H1 (cell line): ENCODE measurements around the gene TMEM245. TPM values are rescaled to one million over a fixed set of nuclear protein-coding genes. Genes with fewer than 3 reads are reported as not detected.
A peak's percentile ranks its signal among the peaks of the same experiment; 100 is the strongest.

Experiments
- CTCF ChIA-PET: fragments of 300-600 bp; sonication (Branson Sonifier 250); formaldehyde crosslinking; loops from one replicate; lab custom pipeline; 2021; ENCODE audit not compliant: partially characterized antibody; lab: Charles Lee
- POLR2A ChIA-PET: fragments of 300-600 bp; sonication (Branson Sonifier 250); formaldehyde crosslinking; loops from one replicate; lab custom pipeline; 2021; ENCODE audit warnings: inconsistent platforms; ENCODE audit not compliant: partially characterized antibody; lab: Charles Lee
- DNase-seq, 2 experiments: peaks; one replicate each; pipeline versions ENCODE4 v3.0.0 to v3.0.0-alpha.2; 2010 to 2022; ENCODE audit warnings: low spot score in 2 of 2, low read depth in 1 of 2, mixed read lengths in 1 of 2
- FAIRE-seq: peaks from 2 replicates; lab custom pipeline; 2011; peaks lifted over from hg19 to GRCh38; lab: Jason Lieb, UNC
- H2AFZ ChIP-seq: 2 replicates; pipeline ENCODE4 v1.8.1; 2012; ENCODE audit warnings: low read length, inconsistent platforms
- H2AK5ac ChIP-seq: 2 replicates; pipeline ENCODE4 v1.6.1; 2013; ENCODE audit warnings: low read depth, low read length
- H2BK120ac ChIP-seq: replicated peaks from 2 replicates; pipeline ENCODE3; 2013; ENCODE audit warnings: low read depth, low read length, inconsistent platforms
- H2BK12ac ChIP-seq: 2 replicates; pipeline ENCODE4 v1.6.1; 2013; ENCODE audit warnings: low read depth, low read length
- H2BK15ac ChIP-seq: 2 replicates; pipeline ENCODE4 v1.6.1; 2013; ENCODE audit warnings: low read length
- H2BK20ac ChIP-seq: 2 replicates; pipeline ENCODE4 v1.6.1; 2013; ENCODE audit warnings: low read length
- H2BK5ac ChIP-seq: 2 replicates; pipeline ENCODE4 v1.6.1; 2013; ENCODE audit warnings: low read depth, low read length
- H3K14ac ChIP-seq: 2 replicates; pipeline ENCODE4 v1.6.1; 2013; ENCODE audit warnings: inconsistent platforms; ENCODE audit not compliant: insufficient read length
- H3K18ac ChIP-seq: 2 replicates; pipeline ENCODE4 v1.6.1; 2013; ENCODE audit warnings: low read length; ENCODE audit errors: extremely low read depth
- H3K23ac ChIP-seq: 2 replicates; pipeline ENCODE4 v1.6.1; 2013; ENCODE audit warnings: inconsistent platforms; ENCODE audit not compliant: insufficient read length
- H3K23me2 ChIP-seq: 2 replicates; pipeline ENCODE4 v1.6.1; 2013; ENCODE audit warnings: low read depth, low read length
- H3K27ac ChIP-seq: 2 replicates; pipeline ENCODE4 v1.6.1; 2011; ENCODE audit warnings: low read depth, low read length, inconsistent platforms
- H3K27me3 ChIP-seq, 4 experiments: replicated peaks in 1 of 4; 1 replicate in 1 of 4; 2 replicates in 3 of 4; pipeline versions ENCODE4 v1.6.1 to v1.8.1; 2011 to 2013; ENCODE audit warnings: low read length in 3 of 4, mild to moderate bottlenecking in 3 of 4, inconsistent platforms in 2 of 4, mixed read lengths in 2 of 4, moderate library complexity in 1 of 4; ENCODE audit not compliant: control insufficient read depth in 3 of 4, insufficient read depth in 3 of 4; ENCODE audit errors: extremely low read depth in 1 of 4
- H3K36me3 ChIP-seq, 4 experiments: 2 replicates each; pipeline versions ENCODE4 v1.6.1 to v1.8.1; 2011 to 2013; ENCODE audit warnings: mild to moderate bottlenecking in 4 of 4, low read length in 3 of 4, moderate library complexity in 2 of 4, control low read depth in 1 of 4, inconsistent platforms in 1 of 4; ENCODE audit not compliant: insufficient read depth in 4 of 4, control insufficient read depth in 2 of 4
- H3K4ac ChIP-seq: replicated peaks from 2 replicates; pipeline ENCODE3; 2013; ENCODE audit warnings: low read length, low read depth, mixed read lengths, inconsistent platforms; ENCODE audit not compliant: insufficient read length
- H3K4me1 ChIP-seq, 4 experiments: replicated peaks in 1 of 4; 1 replicate in 1 of 4; 2 replicates in 3 of 4; pipeline versions ENCODE4 v1.6.1 to v1.8.1; 2011 to 2013; ENCODE audit warnings: low read length in 3 of 4, inconsistent platforms in 2 of 4, mixed read lengths in 1 of 4; ENCODE audit not compliant: insufficient read depth in 4 of 4, control insufficient read depth in 3 of 4
- H3K4me2 ChIP-seq, 2 experiments: 2 replicates each; pipeline versions ENCODE4 v1.6.1 to v1.8.1; 2011 to 2013; ENCODE audit warnings: low read depth in 2 of 2, low read length in 2 of 2, control low read depth in 1 of 2, inconsistent platforms in 1 of 2, mild to moderate bottlenecking in 1 of 2; ENCODE audit not compliant: insufficient read depth in 1 of 2
- H3K4me3 ChIP-seq, 4 experiments: fragments of 200-600, 300-600 bp in 1 of 4; sonication (generic), shearing (Covaris generic), sonication (Bioruptor Twin) in 1 of 4; 2 replicates each; pipeline versions ENCODE4 v1.5.1 to v1.8.1; 2011 to 2016; ENCODE audit warnings: low read length in 4 of 4, low read depth in 3 of 4, control low read depth in 2 of 4, inconsistent platforms in 2 of 4, mild to moderate bottlenecking in 2 of 4, mixed read lengths in 1 of 4, moderate library complexity in 1 of 4; ENCODE audit not compliant: insufficient read depth in 2 of 4; ENCODE audit errors: extremely low read depth in 1 of 4
- H3K56ac ChIP-seq: replicated peaks from 2 replicates; pipeline ENCODE3; 2013; ENCODE audit warnings: low read depth, mild to moderate bottlenecking, mixed read lengths, low read length, inconsistent platforms; ENCODE audit not compliant: insufficient read length
- H3K79me1 ChIP-seq: 2 replicates; pipeline ENCODE4 v1.6.1; 2013; ENCODE audit warnings: low read depth, low read length, control low read depth
- H3K79me2 ChIP-seq, 2 experiments: 2 replicates each; pipeline versions ENCODE4 v1.6.1 to v1.8.1; 2012 to 2013; ENCODE audit warnings: low read length in 2 of 2, mild to moderate bottlenecking in 2 of 2, inconsistent platforms in 1 of 2; ENCODE audit not compliant: insufficient read depth in 2 of 2, control insufficient read depth in 1 of 2
- H3K9ac ChIP-seq, 4 experiments: replicated peaks in 1 of 4; 1 replicate in 1 of 4; 2 replicates in 3 of 4; pipeline versions ENCODE4 v1.6.1 to v1.8.1; 2011 to 2013; ENCODE audit warnings: low read depth in 3 of 4, low read length in 3 of 4, control low read depth in 2 of 4, mild to moderate bottlenecking in 2 of 4, moderate library complexity in 2 of 4, inconsistent platforms in 1 of 4; ENCODE audit errors: extremely low read depth in 1 of 4
- H3K9me3 ChIP-seq, 2 experiments: 2 replicates each; pipeline versions ENCODE4 v1.6.1 to v1.8.1; 2012 to 2013; ENCODE audit warnings: mild to moderate bottlenecking in 2 of 2, moderate library complexity in 2 of 2, control low read depth in 1 of 2, inconsistent platforms in 1 of 2, low read depth in 1 of 2, low read length in 1 of 2, mixed read lengths in 1 of 2; ENCODE audit not compliant: insufficient read depth in 2 of 2
- H4K20me1 ChIP-seq, 2 experiments: replicated peaks in 1 of 2; 2 replicates each; pipeline versions ENCODE3 to v1.8.1; 2011 to 2013; ENCODE audit warnings: inconsistent platforms in 2 of 2, low read length in 2 of 2, mild to moderate bottlenecking in 1 of 2; ENCODE audit not compliant: insufficient read depth in 2 of 2, control insufficient read depth in 1 of 2
- H4K5ac ChIP-seq: 2 replicates; pipeline ENCODE4 v1.6.1; 2013; ENCODE audit warnings: low read length, low read depth, mixed read lengths, inconsistent platforms; ENCODE audit not compliant: insufficient read length
- H4K8ac ChIP-seq: 2 replicates; pipeline ENCODE4 v1.8.0; 2013; ENCODE audit warnings: mild to moderate bottlenecking, moderate library complexity, low read length, inconsistent platforms; ENCODE audit not compliant: insufficient read depth; ENCODE audit errors: extremely low read depth
- H4K91ac ChIP-seq: replicated peaks from 2 replicates; pipeline ENCODE3; 2013; ENCODE audit warnings: low read length, mixed read lengths, inconsistent platforms; ENCODE audit not compliant: insufficient read length
- BACH1 ChIP-seq: IDR thresholded peaks from 2 replicates; pipeline ENCODE4 v1.6.1; 2012; ENCODE audit warnings: low read length, improper control_type of control experiment
- CHD1 ChIP-seq: IDR thresholded peaks from 2 replicates; pipeline ENCODE4 v1.6.1; 2012; ENCODE audit warnings: low read depth, low read length, improper control_type of control experiment
- CHD2 ChIP-seq: IDR thresholded peaks from 2 replicates; pipeline ENCODE4 v1.6.1; 2012; ENCODE audit warnings: low read length, improper control_type of control experiment
- CTBP2 ChIP-seq: IDR thresholded peaks from 2 replicates; pipeline ENCODE4 v1.7.0; 2011; ENCODE audit warnings: borderline replicate concordance, mild to moderate bottlenecking, moderate library complexity, mixed read lengths, low read length; ENCODE audit not compliant: insufficient read depth, insufficient read length
- JUND ChIP-seq: IDR thresholded peaks from 2 replicates; pipeline ENCODE4 v1.6.1; 2011; ENCODE audit warnings: mild to moderate bottlenecking, improper control_type of control experiment, low read length
- MAFK ChIP-seq: IDR thresholded peaks from 2 replicates; pipeline ENCODE4 v1.6.1; 2012; ENCODE audit warnings: low read depth, mild to moderate bottlenecking, improper control_type of control experiment, low read length
- SIN3A ChIP-seq, 2 experiments: IDR thresholded peaks in 1 of 2; conservative IDR thresholded peaks in 1 of 2; 2 replicates each; pipeline ENCODE4 v1.6.1; 2011 to 2012; ENCODE audit warnings: low read length in 2 of 2, improper control_type of control experiment in 1 of 2, low read depth in 1 of 2, mild to moderate bottlenecking in 1 of 2
- SRF ChIP-seq: IDR thresholded peaks from 2 replicates; pipeline ENCODE4 v1.6.1; 2011; ENCODE audit warnings: mild to moderate bottlenecking, low read depth, low read length, moderate library complexity
- TAF7 ChIP-seq: optimal IDR thresholded peaks from 2 replicates; pipeline ENCODE3; 2011; ENCODE audit warnings: low read depth, mild to moderate bottlenecking, inconsistent platforms, low read length, moderate library complexity, borderline replicate concordance
- TCF12 ChIP-seq: IDR thresholded peaks from 2 replicates; pipeline ENCODE4 v1.6.1; 2011; ENCODE audit warnings: low read depth, mild to moderate bottlenecking, low read length
- TEAD4 ChIP-seq: IDR thresholded peaks from 2 replicates; pipeline ENCODE4 v1.6.1; 2012; ENCODE audit warnings: low read depth, low read length, inconsistent platforms, mixed read lengths
- ZNF274 ChIP-seq: IDR thresholded peaks from 2 replicates; pipeline ENCODE4 v1.7.0; 2012; ENCODE audit warnings: low read length, borderline replicate concordance; ENCODE audit errors: extremely low read depth
- WGBS, 2 experiments: shearing (Covaris generic) in 1 of 2; methylation state at CpG; one replicate each; pipeline versions ENCODE4 v1.1.6 to v1.1.7; 2013 to 2015; ENCODE audit warnings: low lambda C conversion rate in 2 of 2, mixed read lengths in 2 of 2, inconsistent platforms in 1 of 2, low coverage in 1 of 2, missing lambda C conversion rate in 1 of 2; ENCODE audit not compliant: insufficient replicate concordance in 2 of 2, insufficient coverage in 1 of 2, insufficient read length in 1 of 2; ENCODE audit errors: extremely low coverage in 1 of 2, missing lambda C conversion rate in 1 of 2; 5-methylcytosine and 5-hydroxymethylcytosine counted together
- polyA plus RNA-seq, 7 experiments: library from polyadenylated mRNA; depleted of rRNA in 3 of 7; stranded (reverse) in 5 of 7; unstranded in 2 of 7; fragments of >200 nt in 5 of 7; fragments of 200-250 nt in 2 of 7; gene quantifications; 1 replicate in 5 of 7; 2 replicates in 1 of 7; 4 replicates in 1 of 7; pipeline versions ENCODE4 v1.2.1 to v1.2.3, GENCODE V29; 2011 to 2013; ENCODE audit warnings: missing spikeins in 2 of 7, mixed read lengths in 2 of 7
- total RNA-seq: library from RNA; stranded (reverse); fragmentation: NEBNext Ultra II Directional; extraction: Animal tissue kit (Norgen Biotek cat#: 25700); gene quantifications from 2 replicates; pipeline ENCODE4 v1.2.1, GENCODE V29; 2021

TMEM245 gene
- total and polyA plus RNA-seq, 2 of the 8 experiments (the other 6 are each of a cell fraction or from before 2014, with no cell fraction given), result 44.3 to 45.8 TPM

GRCh38 chr9:109098171-109098959 lies 21.4 kb downstream of the TMEM245 start:
- no peak for DNase-seq
- Histone ChIP-seq H2BK5ac (no peak overlapping the region), H3K9me3 (no peaks in the 10 kb centered on the region), H4K20me1 (peaks cover 11 to 30% of the 10 kb centered on the region in 2 experiments), H2AFZ (no peak overlapping the region), H3K79me1 (peaks cover 6% of the 10 kb centered on the region), H2AK5ac (no peak overlapping the region), H4K5ac (no peak overlapping the region), H3K4ac (no peak overlapping the region), H3K36me3 (peaks cover 0 to 14% (median 3%) of the 10 kb centered on the region in 4 experiments; a peak in 3 of 8 replicates), H3K18ac (no peak overlapping the region), H3K14ac (no peak overlapping the region), H3K23ac (no peak overlapping the region), H2BK12ac (no peak overlapping the region), H3K4me1 (peaks cover 2 to 11% (median 6%) of the 10 kb centered on the region in 4 experiments; a peak in 5 of 7 replicates), H2BK20ac (no peak overlapping the region), H3K9ac (no peak overlapping the region), H3K27me3 (no peaks in the 10 kb centered on the region), H4K91ac (no peak overlapping the region), H3K4me2 (no peak overlapping the region), H3K23me2 (no peaks in the 10 kb centered on the region), H2BK120ac (no peak overlapping the region), H3K27ac (no peak overlapping the region), H3K56ac (no peak overlapping the region), H3K4me3 (no peak overlapping the region), H3K79me2 (peaks cover 3 to 98% of the 10 kb centered on the region in 2 experiments; a peak in 3 of 4 replicates), H2BK15ac (no peak overlapping the region), H4K8ac (no peak overlapping the region)
- ChIA-PET CTCF (interaction anchor here (0.9 to 1.5 kb wide), 5 partner anchors 12 to 94 kb away, joined by 3 to 5 read pairs (median 3); no protein-coding TSS in a partner anchor), POLR2A (interaction anchor here (1.0 to 1.5 kb wide), 2 partner anchors 8 to 24 kb away, joined by 3 to 4 read pairs; no protein-coding TSS in a partner anchor)
- no peak for FAIRE-seq
- TF ChIP-seq BACH1 (peak; percentile 73), TAF7 (no peak), TCF12 (no peak), CHD2 (no peak), JUND (no peak), ZNF274 (no peak), MAFK (peak; percentile 59), CHD1 (no peak), CTBP2 (no peak), SIN3A (conservative IDR thresholded peaks at IDR 0.05 in 1 of 2, IDR thresholded peaks at IDR 0.05 in 1 of 2; ENCODE audit: low read depth in 1 of 2, low read length in 2 of 2) (no peak), SRF (no peak), TEAD4 (no peak)
- WGBS, 2 experiments, result 78% methylated on average over 4 of the region's 4 CpGs; no CpG with 5 or more reads in 1 of the 2 experiments
